Regular cardiac myocyte (primary cell): ENCODE results near the gene RAB29. TPM values are rescaled to one million over a fixed set of nuclear protein-coding genes. Genes with fewer than 3 reads are reported as not detected.

ENCODE experiments used
- total RNA-seq: library from RNA; depleted of rRNA; stranded (reverse); fragments of >200 nt; gene quantifications from 2 replicates; pipeline ENCODE4 v1.2.3, GENCODE V29; 2014

The RAB29 gene, protein sequence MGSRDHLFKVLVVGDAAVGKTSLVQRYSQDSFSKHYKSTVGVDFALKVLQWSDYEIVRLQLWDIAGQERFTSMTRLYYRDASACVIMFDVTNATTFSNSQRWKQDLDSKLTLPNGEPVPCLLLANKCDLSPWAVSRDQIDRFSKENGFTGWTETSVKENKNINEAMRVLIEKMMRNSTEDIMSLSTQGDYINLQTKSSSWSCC
- total RNA-seq, result 15.9 and 29.3 TPM in 2 replicates

DNA sequence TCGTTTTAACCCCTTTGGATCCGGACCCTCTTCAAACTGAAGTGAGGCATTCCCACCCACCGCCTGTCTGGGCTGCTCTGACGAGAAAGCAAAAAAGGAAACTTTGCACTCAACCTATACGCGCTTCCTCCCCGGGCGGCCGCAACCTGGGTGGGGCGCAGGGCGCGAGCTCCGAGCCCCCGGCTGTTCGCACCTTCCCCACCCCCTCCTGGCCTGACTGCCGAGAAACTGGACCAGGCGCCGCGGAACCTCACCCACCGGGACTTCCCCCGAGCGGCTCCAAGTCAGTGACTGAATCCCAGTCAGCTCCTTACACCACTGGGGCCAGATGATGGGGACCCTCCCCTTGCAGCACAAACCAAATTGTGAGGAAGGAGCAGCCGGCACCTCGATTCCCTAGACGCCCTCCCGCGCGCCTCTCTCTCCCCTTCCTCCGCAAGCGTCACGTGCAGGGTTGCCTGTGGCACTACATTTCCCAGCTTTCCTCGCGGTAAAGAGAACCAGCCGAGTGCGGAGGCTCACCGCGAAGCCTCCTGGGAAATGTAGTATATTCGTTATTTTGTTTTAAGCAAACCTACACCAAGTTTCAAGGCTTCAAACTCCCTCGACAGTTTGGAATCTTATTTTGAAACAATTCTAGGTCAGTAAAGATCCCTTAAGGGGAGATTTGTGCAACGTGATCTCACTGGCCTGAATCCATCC is at the start of gene RAB29:
Gene RAB29 (minus strand): TSS at position 468 of the 702 bp plus-strand sequence. CDS start 526 bp downstream, outside the sequence.

DNA sequence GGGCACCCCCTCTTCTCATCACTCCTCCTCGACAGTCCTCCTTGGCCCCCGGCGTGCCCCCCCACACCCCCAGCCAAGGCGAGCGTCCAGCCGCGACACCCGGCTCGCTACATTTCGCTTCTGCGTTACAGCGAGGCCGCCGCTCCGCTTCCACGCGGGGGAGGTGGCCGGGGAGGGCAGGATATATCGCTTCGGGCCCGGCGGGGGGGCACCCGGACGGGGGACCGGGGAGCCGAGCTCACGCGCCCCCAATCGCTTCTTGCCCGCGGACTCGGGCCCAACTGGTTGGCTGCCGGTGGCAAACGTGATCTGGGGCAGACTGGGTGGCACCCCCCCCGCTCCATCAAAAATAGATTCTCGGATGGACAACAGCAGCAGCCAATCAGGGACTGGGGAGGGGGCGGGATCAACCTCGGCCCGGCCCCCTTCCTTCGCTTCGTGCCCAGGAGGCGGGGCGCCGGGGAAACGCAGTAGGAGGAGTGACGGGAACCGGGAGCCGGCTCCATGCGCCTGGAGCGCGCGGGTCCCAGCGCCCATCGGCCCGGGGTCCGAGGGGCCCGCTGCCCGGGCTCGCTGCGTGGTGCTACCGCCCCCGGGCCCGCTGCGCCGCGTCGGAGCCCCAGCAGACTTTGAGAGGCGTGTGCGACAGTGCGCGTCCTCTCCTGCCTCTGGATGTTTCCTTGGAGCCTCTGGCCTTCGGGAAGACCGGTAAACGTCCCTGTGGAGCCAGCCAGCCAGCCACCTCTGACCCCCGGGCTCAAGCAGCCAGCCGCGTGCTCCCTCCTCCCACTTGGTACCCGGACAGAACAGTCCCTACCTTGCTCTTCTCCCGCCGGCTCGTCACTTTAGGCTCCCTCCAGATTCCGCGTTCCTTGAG is 37.8 kb upstream of the RAB29 start, which contains the start of gene SLC41A1:
Gene SLC41A1 (minus strand): TSS at position 321 of the 877 bp plus-strand sequence. CDS start 2,757 bp downstream, outside the sequence.

GRCh38 chr1:205750138-205751035 is 24.9 kb downstream of the RAB29 start, which contains the start of gene NUCKS1:
NUCKS1 (minus strand) TSS chr1:205750182; CDS start chr1:205749973, 209 bp downstream.

Other genes starting within 250 kb of the RAB29 start
- 8.6 and 9.6 TPM in 2 replicates for gene ELK4, start 143.5 kb downstream of the RAB29 start, total RNA-seq
- gene SLC45A3, start 95.0 kb downstream of the RAB29 start, total RNA-seq, result 3.6 and 3.7 TPM in 2 replicates
- 98.9 and 131 TPM in 2 replicates for gene NUCKS1, start 25.3 kb downstream of the RAB29 start, total RNA-seq
- gene SLC41A1, start 37.7 kb upstream of the RAB29 start, total RNA-seq, result 20.0 and 20.3 TPM in 2 replicates
- gene PM20D1, start 74.7 kb upstream of the RAB29 start, total RNA-seq, result under 0.01 TPM in 2 replicates
- not detected in 2 replicates for gene SLC26A9, start 168.0 kb upstream of the RAB29 start, total RNA-seq
- gene RAB7B, start 227.9 kb upstream of the RAB29 start, total RNA-seq, result 3.1 and 3.7 TPM in 2 replicates
- gene CTSE, start 248.4 kb upstream of the RAB29 start, total RNA-seq, result not detected in 2 replicates